Measurements from ENCODE around the gene WDR43. TPM values are rescaled to one million over a fixed set of nuclear protein-coding genes. Genes with fewer than 3 reads are reported as not detected.

The WDR43 gene
- total RNA-seq (10 to 100 TPM; 66.6 to 84.3 TPM), total RNA-seq (90.7 to 185 reads per million in 2 donors)

- peak; percentile 98 for ATAC-seq
- no peaks in the 10 kb centered on the region for H3K27me3 Mint-ChIP-seq
Measured at GRCh38 chr2:28894470-28895188, at the start of gene WDR43. Gene WDR43 (plus strand): TSS chr2:28894667. CDS start chr2:28894699, 32 bp downstream.

GRCh38 chr2:28855193-28855592 lies 39.3 kb upstream of the WDR43 start:
- Mint-ChIP-seq H3K4me1 (peaks cover 7% of the 10 kb centered on the region), H3K27me3 (no peaks in the 10 kb centered on the region), H3K36me3 (ENCODE audit: low read depth) (peaks cover 3% of the 10 kb centered on the region), H3K4me3 (no peak overlapping the region), H3K27ac (no peak overlapping the region)
- DNase-seq (no peak), ATAC-seq (no peak)
- no peaks in the 10 kb centered on the region for H3K9me3 ChIP-seq (ENCODE audit: control insufficient read depth, low read length, poor library complexity, severe bottlenecking)

More at GRCh38 chr2:28894470-28895188, at the start of gene WDR43:
- H3K9me3 ChIP-seq (ENCODE audit: control insufficient read depth, low read length, poor library complexity, severe bottlenecking): no peaks in the 10 kb centered on the region
- H3K36me3 Mint-ChIP-seq (ENCODE audit: low read depth): no peaks in the 10 kb centered on the region
- peak within 1 kb of the TSS; percentile 98 for H3K4me3 Mint-ChIP-seq
- peaks cover 28% of the 10 kb centered on the region for H3K4me1 Mint-ChIP-seq
- H3K27ac Mint-ChIP-seq: peak within 1 kb of the TSS; percentile 96
- peak; percentile 97 to 99 (median 98) for DNase-seq

- no peak overlapping the region for H3K4me3 Mint-ChIP-seq
- DNase-seq (no peak), ATAC-seq (no peak)
- H3K27me3 Mint-ChIP-seq: no peaks in the 10 kb centered on the region
- no peaks in the 10 kb centered on the region for H3K9me3 ChIP-seq (ENCODE audit: control insufficient read depth, low read length, poor library complexity, severe bottlenecking)
- peaks cover 12% of the 10 kb centered on the region for H3K4me1 Mint-ChIP-seq
- no peak overlapping the region for H3K27ac Mint-ChIP-seq
- peaks cover 11% of the 10 kb centered on the region for H3K36me3 Mint-ChIP-seq (ENCODE audit: low read depth)
Measured at GRCh38 chr2:28855977-28856376, 38.5 kb upstream of the WDR43 start.

- no peaks in the 10 kb centered on the region for H3K9me3 ChIP-seq (ENCODE audit: control insufficient read depth, low read length, poor library complexity, severe bottlenecking)
- Mint-ChIP-seq H3K36me3 (ENCODE audit: low read depth) (peaks cover 5% of the 10 kb centered on the region), H3K27ac (peak overlapping the region; percentile 57), H3K4me1 (peaks cover 28% of the 10 kb centered on the region), H3K27me3 (no peaks in the 10 kb centered on the region), H3K4me3 (peak overlapping the region; percentile 70)
- ATAC-seq (no peak), DNase-seq (no peak)
Measured at GRCh38 chr2:28868611-28869010, 25.9 kb upstream of the WDR43 start.

- H3K9me3 ChIP-seq (ENCODE audit: control insufficient read depth, low read length, poor library complexity, severe bottlenecking): no peaks in the 10 kb centered on the region
- H3K36me3 Mint-ChIP-seq (ENCODE audit: low read depth): peaks cover 3% of the 10 kb centered on the region
- H3K27ac Mint-ChIP-seq: peak overlapping the region; percentile 98
- ATAC-seq: peak; percentile 11
- peak in 1 of 3 donors; percentile 6 for DNase-seq
- peak overlapping the region; percentile 95 for H3K4me3 Mint-ChIP-seq
- no peaks in the 10 kb centered on the region for H3K27me3 Mint-ChIP-seq
- peaks cover 21% of the 10 kb centered on the region for H3K4me1 Mint-ChIP-seq
Measured at GRCh38 chr2:28869494-28870145, 24.8 kb upstream of the WDR43 start.

GRCh38 chr2:28870146-28870891 lies 24.1 kb upstream of the WDR43 start, which contains the start of gene TRMT61B:
Gene TRMT61B (minus strand): TSS chr2:28870309. CDS start chr2:28870277, 32 bp downstream.
- peak within 1 kb of the TSS; percentile 98 for H3K27ac Mint-ChIP-seq
- peaks cover 2% of the 10 kb centered on the region for H3K27me3 Mint-ChIP-seq

GRCh38 chr2:28871620-28872019 lies 22.8 kb upstream of the WDR43 start:
- no peak overlapping the region for H3K4me3 Mint-ChIP-seq
- H3K4me1 Mint-ChIP-seq: peaks cover 14% of the 10 kb centered on the region
- ATAC-seq: no peak
- H3K36me3 Mint-ChIP-seq (ENCODE audit: low read depth): no peaks in the 10 kb centered on the region
- no peak overlapping the region for H3K27ac Mint-ChIP-seq
- peaks cover 14% of the 10 kb centered on the region for H3K27me3 Mint-ChIP-seq
- no peak for DNase-seq
- H3K9me3 ChIP-seq (ENCODE audit: control insufficient read depth, low read length, poor library complexity, severe bottlenecking): no peaks in the 10 kb centered on the region

More at GRCh38 chr2:28870146-28870891, 24.1 kb upstream of the WDR43 start, which contains the start of gene TRMT61B:
- H3K9me3 ChIP-seq (ENCODE audit: control insufficient read depth, low read length, poor library complexity, severe bottlenecking): no peaks in the 10 kb centered on the region
- H3K4me1 Mint-ChIP-seq: peaks cover 16% of the 10 kb centered on the region
- H3K36me3 Mint-ChIP-seq (ENCODE audit: low read depth): no peaks in the 10 kb centered on the region
- peak within 1 kb of the TSS; percentile 95 for H3K4me3 Mint-ChIP-seq
- peak; percentile 91 to 98 (median 94) for DNase-seq
- ATAC-seq: peak; percentile 94

- DNase-seq: no peak
- peaks cover 45% of the 10 kb centered on the region for H3K27me3 Mint-ChIP-seq
- no peaks in the 10 kb centered on the region for H3K9me3 ChIP-seq (ENCODE audit: control insufficient read depth, low read length, poor library complexity, severe bottlenecking)
- no peak overlapping the region for H3K27ac Mint-ChIP-seq
- no peak for ATAC-seq
- peaks cover 4% of the 10 kb centered on the region for H3K4me1 Mint-ChIP-seq
- peaks cover 2% of the 10 kb centered on the region for H3K36me3 Mint-ChIP-seq (ENCODE audit: low read depth)
- H3K4me3 Mint-ChIP-seq: no peak overlapping the region
Measured at GRCh38 chr2:28880193-28880592, 14.3 kb upstream of the WDR43 start.

- ATAC-seq (no peak), DNase-seq (no peak)
- no peak overlapping the region for H3K4me3 Mint-ChIP-seq
- peaks cover 3% of the 10 kb centered on the region for H3K36me3 Mint-ChIP-seq (ENCODE audit: low read depth)
- peaks cover 21% of the 10 kb centered on the region for H3K4me1 Mint-ChIP-seq
- H3K27me3 Mint-ChIP-seq: no peaks in the 10 kb centered on the region
- no peaks in the 10 kb centered on the region for H3K9me3 ChIP-seq (ENCODE audit: control insufficient read depth, low read length, poor library complexity, severe bottlenecking)
- no peak overlapping the region for H3K27ac Mint-ChIP-seq
Measured at GRCh38 chr2:28893488-28893887, 979 bp upstream of the WDR43 start.

- Mint-ChIP-seq H3K4me3 (peak overlapping the region; percentile 98), H3K36me3 (ENCODE audit: low read depth) (no peaks in the 10 kb centered on the region), H3K4me1 (peaks cover 31% of the 10 kb centered on the region), H3K27me3 (no peaks in the 10 kb centered on the region), H3K27ac (peak overlapping the region; percentile 96)
- no peaks in the 10 kb centered on the region for H3K9me3 ChIP-seq (ENCODE audit: control insufficient read depth, low read length, poor library complexity, severe bottlenecking)
- DNase-seq (peak in 2 of 3 donors; percentile 9 to 26), ATAC-seq (no peak)
Measured at GRCh38 chr2:28895189-28895893, 874 bp downstream of the WDR43 start.

GRCh38 chr2:28896906-28897305 lies 2.4 kb downstream of the WDR43 start:
- Mint-ChIP-seq H3K4me1 (peaks cover 40% of the 10 kb centered on the region), H3K27ac (peak overlapping the region; percentile 72), H3K27me3 (no peaks in the 10 kb centered on the region), H3K36me3 (ENCODE audit: low read depth) (no peaks in the 10 kb centered on the region), H3K4me3 (peak overlapping the region; percentile 45)
- H3K9me3 ChIP-seq (ENCODE audit: control insufficient read depth, low read length, poor library complexity, severe bottlenecking): no peaks in the 10 kb centered on the region
- ATAC-seq (no peak), DNase-seq (no peak)

- Mint-ChIP-seq H3K27ac (peak overlapping the region; percentile 72), H3K36me3 (ENCODE audit: low read depth) (peaks cover 2% of the 10 kb centered on the region), H3K27me3 (no peaks in the 10 kb centered on the region), H3K4me3 (peak overlapping the region; percentile 80), H3K4me1 (peaks cover 44% of the 10 kb centered on the region)
- DNase-seq (no peak), ATAC-seq (no peak)
- no peaks in the 10 kb centered on the region for H3K9me3 ChIP-seq (ENCODE audit: control insufficient read depth, low read length, poor library complexity, severe bottlenecking)
Measured at GRCh38 chr2:28898048-28898447, 3.6 kb downstream of the WDR43 start.
